ENCODE results near the gene XK.

- TF ChIP-seq, protein P1, sequence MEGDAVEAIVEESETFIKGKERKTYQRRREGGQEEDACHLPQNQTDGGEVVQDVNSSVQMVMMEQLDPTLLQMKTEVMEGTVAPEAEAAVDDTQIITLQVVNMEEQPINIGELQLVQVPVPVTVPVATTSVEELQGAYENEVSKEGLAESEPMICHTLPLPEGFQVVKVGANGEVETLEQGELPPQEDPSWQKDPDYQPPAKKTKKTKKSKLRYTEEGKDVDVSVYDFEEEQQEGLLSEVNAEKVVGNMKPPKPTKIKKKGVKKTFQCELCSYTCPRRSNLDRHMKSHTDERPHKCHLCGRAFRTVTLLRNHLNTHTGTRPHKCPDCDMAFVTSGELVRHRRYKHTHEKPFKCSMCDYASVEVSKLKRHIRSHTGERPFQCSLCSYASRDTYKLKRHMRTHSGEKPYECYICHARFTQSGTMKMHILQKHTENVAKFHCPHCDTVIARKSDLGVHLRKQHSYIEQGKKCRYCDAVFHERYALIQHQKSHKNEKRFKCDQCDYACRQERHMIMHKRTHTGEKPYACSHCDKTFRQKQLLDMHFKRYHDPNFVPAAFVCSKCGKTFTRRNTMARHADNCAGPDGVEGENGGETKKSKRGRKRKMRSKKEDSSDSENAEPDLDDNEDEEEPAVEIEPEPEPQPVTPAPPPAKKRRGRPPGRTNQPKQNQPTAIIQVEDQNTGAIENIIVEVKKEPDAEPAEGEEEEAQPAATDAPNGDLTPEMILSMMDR (conservative IDR thresholded peaks at IDR 0.05; ENCODE audit: low read length), result no peak
- TF ChIP-seq EZH2phosphoT487 (IDR thresholded peaks at IDR 0.05; ENCODE audit: borderline replicate concordance), result no peak
Observed at GRCh38 chrX:37759351-37759750, 73.8 kb downstream of the XK start.

Data from Loucy (cell line).